Fibroblast of the aortic adventitia (primary cell): ENCODE results near the gene EIF4E1B. TPM values are rescaled to one million over a fixed set of nuclear protein-coding genes. Genes with fewer than 3 reads are reported as not detected.

ENCODE experiments used
- DNase-seq: peaks from one replicate; pipeline ENCODE4 v3.0.0-alpha.2; 2010; ENCODE audit warnings: low read depth
- H3K4me3 ChIP-seq: 2 replicates; pipeline ENCODE4 v1.5.1; 2011; ENCODE audit warnings: low read depth, mild to moderate bottlenecking, control low read depth, low read length, moderate library complexity
- CTCF ChIP-seq: IDR thresholded peaks from 2 replicates; pipeline ENCODE4 v1.5.1; 2011; ENCODE audit warnings: mild to moderate bottlenecking, low read length, control low read depth, inconsistent platforms; ENCODE audit not compliant: insufficient read depth
- total RNA-seq: library from RNA; depleted of rRNA; stranded (reverse); fragments of >200 nt; gene quantifications from 2 replicates; pipeline ENCODE4 v1.2.3, GENCODE V29; 2012; ENCODE audit warnings: low replicate concordance

The EIF4E1B gene
- total RNA-seq, 1 donor: not detected

- TF ChIP-seq CTCF: no peak
Measured at GRCh38 chr5:176658817-176659511, 28.5 kb downstream of the EIF4E1B start.

GRCh38 chr5:176659512-176659839 is 29.0 kb downstream of the EIF4E1B start:
- no peak for DNase-seq
- no peak overlapping the region for H3K4me3 ChIP-seq
- TF ChIP-seq CTCF: no peak

More at GRCh38 chr5:176658817-176659511, 28.5 kb downstream of the EIF4E1B start:
- no peak overlapping the region for H3K4me3 ChIP-seq
- DNase-seq: peak; percentile 57

GRCh38 chr5:176659860-176660461 is 29.5 kb downstream of the EIF4E1B start:
- TF ChIP-seq CTCF: no peak
- H3K4me3 ChIP-seq: no peak overlapping the region
- no peak for DNase-seq

- no peak overlapping the region for H3K4me3 ChIP-seq
- DNase-seq: no peak
- no peak for TF ChIP-seq CTCF
Measured at GRCh38 chr5:176660530-176660859, 30.0 kb downstream of the EIF4E1B start.

GRCh38 chr5:176660860-176661641 is 30.6 kb downstream of the EIF4E1B start:
- peak; percentile 72 for DNase-seq
- peak; percentile 97 for TF ChIP-seq CTCF
- H3K4me3 ChIP-seq: no peak overlapping the region

GRCh38 chr5:176661676-176662075 is 31.2 kb downstream of the EIF4E1B start:
- no peak for TF ChIP-seq CTCF
- no peak for DNase-seq
- H3K4me3 ChIP-seq: no peak overlapping the region
